ENCODE data around the gene ARG2.
A peak's percentile ranks its signal among the peaks of the same experiment; 100 is the strongest.

Gene ARG2

DNA sequence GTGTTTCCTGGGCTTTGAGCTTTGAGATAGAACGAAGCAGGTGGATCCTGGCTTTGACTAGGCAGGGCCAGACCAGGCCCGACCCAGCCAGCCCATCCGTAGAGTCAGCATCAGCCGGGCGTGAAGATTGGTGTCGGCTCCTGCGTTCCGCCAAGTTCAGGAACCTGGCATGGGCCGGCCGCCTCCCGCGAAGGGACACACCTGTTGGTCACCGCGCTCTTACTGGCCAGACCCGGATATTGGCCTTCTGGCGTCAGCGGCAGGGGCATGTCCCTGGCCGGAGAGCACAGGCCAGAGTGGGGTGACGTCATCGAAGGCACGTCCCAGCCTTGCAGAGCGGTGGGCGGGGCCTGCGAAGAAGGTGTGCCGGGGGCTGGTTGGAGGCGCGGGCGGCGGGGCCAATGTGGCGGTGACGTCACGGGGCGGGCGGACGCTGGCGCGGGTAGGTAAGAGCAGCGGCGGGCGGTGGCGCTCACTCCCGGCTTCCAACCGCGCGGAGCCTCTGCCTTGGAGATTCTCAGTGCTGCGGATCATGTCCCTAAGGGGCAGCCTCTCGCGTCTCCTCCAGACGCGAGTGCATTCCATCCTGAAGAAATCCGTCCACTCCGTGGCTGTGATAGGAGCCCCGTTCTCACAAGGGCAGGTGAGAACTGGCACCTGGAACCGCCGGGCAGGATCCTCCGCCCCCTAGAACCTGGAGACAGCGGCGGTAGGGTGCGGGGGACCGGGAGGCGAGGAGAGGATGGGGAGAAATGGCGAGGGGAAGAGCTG lies at the start of gene ARG2:
ARG2 (plus strand) TSS at position 475 of the 771 bp plus-strand sequence; CDS start at position 533, 58 bp downstream.
- peak within 1 kb of the TSS; percentile 86 for H3K4me3 ChIP-seq (ENCODE audit: low read depth, low read length)
- peak; percentile 98 for DNase-seq (ENCODE audit: low read depth)
- TF ChIP-seq, protein P1, sequence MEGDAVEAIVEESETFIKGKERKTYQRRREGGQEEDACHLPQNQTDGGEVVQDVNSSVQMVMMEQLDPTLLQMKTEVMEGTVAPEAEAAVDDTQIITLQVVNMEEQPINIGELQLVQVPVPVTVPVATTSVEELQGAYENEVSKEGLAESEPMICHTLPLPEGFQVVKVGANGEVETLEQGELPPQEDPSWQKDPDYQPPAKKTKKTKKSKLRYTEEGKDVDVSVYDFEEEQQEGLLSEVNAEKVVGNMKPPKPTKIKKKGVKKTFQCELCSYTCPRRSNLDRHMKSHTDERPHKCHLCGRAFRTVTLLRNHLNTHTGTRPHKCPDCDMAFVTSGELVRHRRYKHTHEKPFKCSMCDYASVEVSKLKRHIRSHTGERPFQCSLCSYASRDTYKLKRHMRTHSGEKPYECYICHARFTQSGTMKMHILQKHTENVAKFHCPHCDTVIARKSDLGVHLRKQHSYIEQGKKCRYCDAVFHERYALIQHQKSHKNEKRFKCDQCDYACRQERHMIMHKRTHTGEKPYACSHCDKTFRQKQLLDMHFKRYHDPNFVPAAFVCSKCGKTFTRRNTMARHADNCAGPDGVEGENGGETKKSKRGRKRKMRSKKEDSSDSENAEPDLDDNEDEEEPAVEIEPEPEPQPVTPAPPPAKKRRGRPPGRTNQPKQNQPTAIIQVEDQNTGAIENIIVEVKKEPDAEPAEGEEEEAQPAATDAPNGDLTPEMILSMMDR (IDR thresholded peaks at IDR 0.05; ENCODE audit: control insufficient read depth, extremely low read depth, insufficient read depth), result peak; percentile 35

DNA sequence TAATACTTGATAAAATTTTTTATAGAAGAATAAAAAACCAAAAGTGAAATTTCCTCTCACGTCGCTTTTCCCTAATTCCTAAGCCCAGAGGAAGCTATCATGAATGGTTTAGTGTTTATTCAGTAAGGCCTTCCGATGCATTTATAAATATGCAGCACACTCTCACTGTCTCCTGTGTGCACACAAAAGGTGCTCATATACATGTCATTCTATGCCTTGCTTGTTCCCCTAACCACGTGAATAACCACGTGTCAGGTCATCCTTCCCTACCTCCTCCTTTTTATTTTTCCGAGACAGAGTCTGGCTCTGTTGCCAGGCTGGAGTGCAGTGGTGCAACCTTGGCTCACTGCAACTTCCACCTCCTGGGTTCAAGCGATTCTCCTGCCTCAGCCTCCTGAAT lies 49.3 kb upstream of the ARG2 start:
- TF ChIP-seq, protein P1 (IDR thresholded peaks at IDR 0.05; ENCODE audit: control insufficient read depth, extremely low read depth, insufficient read depth), result no peak
- H3K4me3 ChIP-seq (ENCODE audit: low read depth, low read length), result no peak overlapping the region
- DNase-seq (ENCODE audit: low read depth), result no peak

DNA sequence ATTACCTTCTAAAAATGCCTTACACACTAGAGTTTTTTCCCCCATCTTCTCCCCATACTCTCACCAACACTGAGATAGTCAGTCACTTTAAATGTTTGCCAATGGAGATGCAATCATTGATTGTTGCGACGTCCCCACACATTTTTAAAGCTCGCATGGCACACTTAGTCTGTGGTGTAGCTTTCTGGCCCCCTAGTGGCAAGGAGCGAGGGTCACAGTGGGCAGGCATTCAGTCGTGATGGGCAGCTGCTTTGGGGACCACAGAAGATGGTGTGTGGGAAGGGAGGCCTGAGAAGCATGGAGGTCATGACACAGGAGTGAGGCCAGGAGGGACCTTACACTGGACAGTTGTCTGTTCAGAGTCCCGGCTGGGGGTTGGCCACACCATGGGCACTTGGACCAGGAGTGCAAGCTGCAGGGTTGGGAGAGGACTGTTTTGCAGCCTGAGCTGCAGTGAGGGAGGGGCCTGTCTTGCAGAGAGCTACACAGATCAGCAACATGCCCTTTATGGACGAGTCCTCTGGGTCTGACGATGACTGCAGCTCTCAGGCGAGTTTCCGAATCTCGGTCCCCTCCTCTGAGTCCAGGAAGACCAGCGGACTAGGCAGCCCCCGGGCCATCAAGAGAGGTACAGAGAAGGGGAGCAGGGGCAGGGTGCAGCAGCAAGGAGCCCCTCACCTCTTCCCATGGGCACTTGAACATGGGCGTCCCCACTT lies 48.3 kb upstream of the ARG2 start:
- peak; percentile 22 for DNase-seq (ENCODE audit: low read depth)
- no peak overlapping the region for H3K4me3 ChIP-seq (ENCODE audit: low read depth, low read length)
- TF ChIP-seq, protein P1 (IDR thresholded peaks at IDR 0.05; ENCODE audit: control insufficient read depth, extremely low read depth, insufficient read depth), result peak; percentile 93

DNA sequence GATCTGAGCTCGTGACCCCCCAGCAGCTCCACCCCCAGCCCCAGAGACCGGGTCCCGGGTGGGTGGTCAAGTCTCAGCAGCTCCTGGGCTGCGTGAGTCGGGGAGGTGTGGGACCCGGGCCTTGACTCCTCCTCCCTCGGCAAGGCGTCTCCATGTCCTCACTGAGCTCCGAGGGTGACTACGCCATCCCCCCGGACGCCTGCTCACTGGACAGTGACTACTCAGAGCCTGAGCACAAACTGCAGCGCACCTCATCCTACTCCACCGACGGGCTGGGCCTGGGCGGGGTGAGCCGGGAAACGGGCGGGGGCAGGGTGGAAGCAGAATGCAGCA lies 47.8 kb upstream of the ARG2 start:
- no peak overlapping the region for H3K4me3 ChIP-seq (ENCODE audit: low read depth, low read length)
- TF ChIP-seq, protein P1 (IDR thresholded peaks at IDR 0.05; ENCODE audit: control insufficient read depth, extremely low read depth, insufficient read depth), result no peak
- DNase-seq (ENCODE audit: low read depth), result no peak

DNA sequence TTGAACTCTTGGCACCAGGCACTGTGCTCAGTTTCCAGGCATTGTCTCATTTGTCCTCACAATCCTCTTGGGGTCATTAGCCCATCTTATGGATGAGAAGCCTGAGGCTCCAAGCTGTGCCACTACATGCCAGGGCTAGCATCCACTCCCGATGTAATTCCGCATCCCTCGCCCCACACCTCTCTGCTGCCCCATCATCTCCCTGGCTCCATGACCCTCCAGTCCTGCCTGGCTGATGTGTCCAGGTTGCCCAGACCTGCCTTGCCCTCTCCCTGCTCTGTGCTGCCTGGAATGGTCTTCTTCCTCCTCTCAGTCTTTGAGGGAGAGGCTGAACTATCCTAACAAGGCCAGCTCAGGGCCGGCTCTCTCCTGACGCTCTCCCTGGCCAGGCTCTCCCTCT lies 47.1 kb upstream of the ARG2 start:
- TF ChIP-seq, protein P1 (IDR thresholded peaks at IDR 0.05; ENCODE audit: control insufficient read depth, extremely low read depth, insufficient read depth), result no peak
- DNase-seq (ENCODE audit: low read depth), result no peak

DNA sequence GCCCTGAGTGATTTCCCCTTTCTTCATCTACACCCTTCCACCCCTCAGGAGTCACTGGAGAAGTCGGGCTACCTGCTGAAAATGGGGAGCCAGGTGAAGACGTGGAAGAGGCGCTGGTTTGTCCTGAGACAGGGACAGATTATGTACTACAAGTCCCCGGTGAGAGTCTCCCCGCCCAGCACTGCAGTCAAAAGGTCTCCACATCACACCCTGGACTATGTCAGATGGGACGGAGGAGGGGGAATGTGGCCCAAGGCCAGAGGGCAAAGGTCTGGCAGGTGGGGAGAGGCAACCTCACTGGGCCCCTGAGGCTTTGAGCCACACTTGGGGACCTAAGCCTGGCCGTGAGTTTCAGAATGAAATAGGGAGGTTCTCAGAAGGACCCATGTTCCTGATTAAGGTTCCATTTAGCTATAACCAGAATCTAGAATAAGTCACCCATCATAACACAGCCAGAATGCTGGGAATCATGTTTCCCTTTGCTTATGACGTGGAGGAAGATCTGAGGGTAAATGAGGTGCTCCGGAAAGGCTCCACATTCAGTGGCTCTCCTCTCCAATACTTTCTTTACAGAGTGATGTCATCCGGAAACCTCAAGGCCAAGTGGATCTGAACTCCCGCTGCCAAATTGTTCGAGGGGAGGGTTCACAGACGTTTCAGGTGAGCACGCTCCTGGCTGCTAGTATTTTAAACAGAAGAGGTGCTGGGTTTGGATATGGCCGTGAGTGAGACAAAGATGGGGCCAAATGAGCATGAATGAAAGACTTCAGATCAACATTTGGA lies 46.3 kb upstream of the ARG2 start:
- H3K4me3 ChIP-seq (ENCODE audit: low read depth, low read length), result no peak overlapping the region
- TF ChIP-seq, protein P1 (IDR thresholded peaks at IDR 0.05; ENCODE audit: control insufficient read depth, extremely low read depth, insufficient read depth), result no peak
- DNase-seq (ENCODE audit: low read depth), result no peak

More for the DNA sequence above, 47.1 kb upstream of the ARG2 start:
- no peak overlapping the region for H3K4me3 ChIP-seq (ENCODE audit: low read depth, low read length)

All from LNCaP clone FGC (cell line).